HG03575 (cell line): ENCODE data around the gene HEXIM2.

Source experiments
- ATAC-seq: cut with Tn5 transposase; IDR thresholded peaks from one replicate; pipeline ENCODE4 v1.9.1; 2021; ENCODE audit not compliant: unreplicated experiment, insufficient number of reproducible peaks, low FRiP score; ENCODE audit errors: extremely low read depth

HEXIM2 gene

GRCh38 chr17:45139533-45139920 is 22.1 kb upstream of the HEXIM2 start:
- ATAC-seq, result no peak

DNA sequence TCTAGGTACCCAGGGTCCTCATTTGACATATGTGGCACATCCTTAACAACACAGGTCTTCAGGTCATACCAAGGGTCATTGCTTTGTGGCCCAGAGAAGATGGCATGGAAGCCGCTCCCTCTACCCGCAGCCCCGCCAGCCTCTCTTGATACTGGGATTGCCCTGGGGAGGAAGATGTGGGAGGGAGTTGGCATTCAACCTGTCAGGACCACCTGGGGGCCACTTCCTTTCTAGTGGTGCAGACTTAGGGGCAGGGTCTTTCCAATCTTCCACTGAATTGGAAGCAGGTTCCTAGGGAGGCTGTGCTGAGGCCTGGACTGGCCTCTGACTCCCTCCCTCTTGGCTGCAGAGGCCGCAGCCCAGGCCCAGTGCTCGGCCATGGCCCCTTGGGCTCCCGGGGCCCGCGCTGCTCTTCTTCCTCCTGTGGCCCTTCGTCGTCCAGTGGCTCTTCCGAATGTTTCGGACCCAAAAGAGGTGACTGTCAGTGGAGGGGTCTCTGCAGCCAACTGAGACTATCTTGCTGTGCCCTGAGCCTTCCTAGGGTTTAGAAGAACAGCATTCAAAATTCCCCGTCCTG is 18.5 kb upstream of the HEXIM2 start:
- no peak for ATAC-seq

DNA sequence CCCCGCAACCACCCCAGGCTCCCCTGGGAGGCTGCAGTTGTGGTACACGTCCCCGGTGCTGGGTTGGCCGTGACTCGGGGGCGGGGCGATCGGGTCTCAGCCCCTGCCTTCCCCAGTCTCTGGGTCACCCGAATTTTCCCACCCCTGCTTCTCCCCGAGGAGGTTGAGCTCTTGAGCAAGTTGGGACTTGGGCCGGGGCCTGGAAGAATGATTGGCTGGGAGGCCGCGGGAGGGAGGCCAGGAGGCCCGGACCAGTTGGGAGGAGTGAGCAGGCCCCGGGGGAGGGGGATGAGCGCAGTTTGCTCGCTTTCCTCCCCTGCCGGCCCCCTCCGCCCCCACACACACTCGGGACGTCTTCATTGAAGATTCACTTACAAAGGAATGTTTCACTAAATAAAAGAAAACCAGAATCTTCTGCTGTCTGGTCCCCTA is 17.9 kb upstream of the HEXIM2 start:
- ATAC-seq, result no peak

DNA sequence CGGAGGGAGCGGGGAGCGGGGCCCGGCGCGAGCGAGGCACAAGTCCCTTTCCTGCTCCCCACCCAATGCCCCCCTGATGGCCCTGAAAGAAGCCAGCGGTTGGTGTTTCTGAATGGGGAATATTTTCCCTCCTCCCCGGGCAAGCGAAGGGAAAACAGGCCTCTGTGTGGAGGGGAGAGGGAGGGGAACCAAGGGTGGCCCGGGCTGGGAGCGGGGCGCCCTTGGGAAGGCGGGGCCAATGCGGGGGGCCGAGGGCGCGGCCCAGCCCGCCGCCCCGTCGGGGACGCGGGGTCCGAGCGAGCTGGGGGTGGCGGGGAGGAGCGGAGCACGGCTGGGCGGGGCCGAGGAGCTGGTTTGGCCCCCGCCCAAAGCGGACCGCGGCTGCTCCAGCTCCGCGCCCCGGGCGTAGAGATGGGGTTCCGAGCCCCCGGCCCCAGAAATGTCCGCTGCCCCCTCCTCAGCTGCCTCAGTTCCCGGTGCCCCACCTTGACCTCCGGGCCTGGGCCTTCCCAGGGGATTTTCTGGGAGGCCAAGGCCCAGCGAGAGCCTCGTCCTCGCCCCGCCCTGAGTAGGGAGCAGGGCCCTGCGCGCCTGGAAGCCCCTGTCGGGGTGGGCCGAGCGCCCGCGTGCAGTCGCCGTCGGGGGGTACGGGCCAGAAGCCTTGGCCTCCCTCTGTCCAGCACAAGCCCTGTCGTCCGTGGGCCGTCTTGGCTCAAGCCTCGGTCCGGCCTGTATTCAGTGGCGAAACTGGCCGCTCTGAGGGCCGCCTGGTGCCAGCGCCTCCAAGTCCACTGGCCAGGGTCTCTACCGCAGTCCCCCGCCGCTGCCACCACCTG is 17.3 kb upstream of the HEXIM2 start:
- no peak for ATAC-seq

- no peak for ATAC-seq
These were observed 16.7 kb upstream of the HEXIM2 start for GRCh38 chr17:45145035-45145389.

DNA sequence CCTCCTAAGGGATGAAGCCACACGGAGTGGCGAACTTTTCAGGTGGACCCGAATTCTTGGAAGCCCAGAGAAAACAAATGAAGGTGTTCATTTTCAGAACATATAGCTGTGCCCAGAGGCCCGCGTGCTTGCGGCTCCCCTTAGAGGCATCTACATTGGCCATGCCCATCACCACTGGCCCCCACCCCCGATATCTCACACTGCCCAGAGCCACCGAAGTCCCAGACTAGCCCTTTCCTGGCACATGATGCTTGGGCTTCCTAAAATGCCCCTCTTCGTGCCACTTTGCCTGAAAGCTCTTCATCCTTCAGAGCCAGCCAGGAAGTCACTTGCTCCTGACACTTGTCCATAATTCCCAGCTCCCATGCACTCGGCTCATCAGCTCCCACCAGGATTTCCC is 15.5 kb upstream of the HEXIM2 start:
- no peak for ATAC-seq

DNA sequence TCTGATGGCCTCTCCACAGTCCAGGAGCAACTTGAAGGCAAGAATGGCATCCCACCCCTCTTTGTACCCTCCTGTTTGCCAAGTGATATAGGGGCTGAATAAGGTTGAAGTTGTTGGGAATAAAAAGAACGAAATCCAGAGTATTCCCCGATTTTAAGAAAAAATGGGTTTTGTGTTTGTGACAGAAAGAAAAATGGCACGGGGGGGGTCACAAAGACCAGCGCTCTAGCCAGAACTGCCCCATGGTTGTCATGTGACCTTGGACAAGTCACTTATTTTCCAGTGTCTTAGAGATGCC is 15.1 kb upstream of the HEXIM2 start:
- ATAC-seq, result no peak

- no peak for ATAC-seq
These were observed 14.6 kb upstream of the HEXIM2 start for GRCh38 chr17:45146890-45147580.

GRCh38 chr17:45147581-45148182 is 14.0 kb upstream of the HEXIM2 start:
- peak; percentile 5 for ATAC-seq

DNA sequence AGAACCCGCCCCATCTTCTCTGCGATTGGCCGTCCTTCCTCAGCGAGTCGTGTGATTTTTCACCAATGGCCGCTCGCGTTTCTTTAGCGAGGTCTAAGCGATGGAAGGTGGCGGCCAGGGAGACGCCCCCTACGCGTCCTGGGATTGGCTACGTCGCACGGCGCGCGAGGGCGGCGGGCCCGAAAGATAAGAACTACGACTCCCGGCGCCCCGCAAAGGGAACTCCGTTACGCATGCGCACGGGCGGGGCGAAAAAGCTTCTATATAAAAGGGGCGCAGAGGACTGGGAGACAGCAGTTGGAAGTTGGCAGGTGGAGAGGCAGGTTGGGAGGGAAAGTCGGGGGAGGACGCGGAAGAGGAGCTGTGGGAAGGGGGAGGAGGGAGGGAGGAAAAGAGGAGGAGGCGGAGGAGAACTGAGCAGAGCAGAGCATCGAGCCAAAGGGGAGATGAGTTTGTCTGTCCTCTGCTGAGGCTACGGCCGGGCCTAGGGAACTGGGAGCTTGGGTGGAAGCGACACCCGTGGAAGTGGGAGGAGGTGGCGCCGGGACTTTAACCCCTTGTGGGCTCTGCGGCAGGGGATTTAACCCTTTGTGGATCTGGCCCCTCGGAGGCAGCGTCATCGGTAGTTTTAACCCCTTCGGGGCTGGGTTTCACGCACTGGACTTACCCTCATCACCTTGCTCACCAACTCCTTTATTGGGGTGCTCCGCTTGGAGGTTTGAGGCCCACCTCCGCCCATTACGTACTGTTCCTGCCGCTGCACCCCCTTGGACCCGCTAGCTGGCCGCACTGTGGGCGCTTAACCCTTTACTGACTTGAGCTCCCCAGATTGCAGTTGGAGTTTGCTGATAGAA is 13.3 kb upstream of the HEXIM2 start, which contains the start of gene HEXIM1:
TSS of gene HEXIM1 (plus strand) at position 293 of the 854 bp plus-strand sequence. CDS start 716 bp downstream, outside the sequence.
- peak; percentile 22 for ATAC-seq

DNA sequence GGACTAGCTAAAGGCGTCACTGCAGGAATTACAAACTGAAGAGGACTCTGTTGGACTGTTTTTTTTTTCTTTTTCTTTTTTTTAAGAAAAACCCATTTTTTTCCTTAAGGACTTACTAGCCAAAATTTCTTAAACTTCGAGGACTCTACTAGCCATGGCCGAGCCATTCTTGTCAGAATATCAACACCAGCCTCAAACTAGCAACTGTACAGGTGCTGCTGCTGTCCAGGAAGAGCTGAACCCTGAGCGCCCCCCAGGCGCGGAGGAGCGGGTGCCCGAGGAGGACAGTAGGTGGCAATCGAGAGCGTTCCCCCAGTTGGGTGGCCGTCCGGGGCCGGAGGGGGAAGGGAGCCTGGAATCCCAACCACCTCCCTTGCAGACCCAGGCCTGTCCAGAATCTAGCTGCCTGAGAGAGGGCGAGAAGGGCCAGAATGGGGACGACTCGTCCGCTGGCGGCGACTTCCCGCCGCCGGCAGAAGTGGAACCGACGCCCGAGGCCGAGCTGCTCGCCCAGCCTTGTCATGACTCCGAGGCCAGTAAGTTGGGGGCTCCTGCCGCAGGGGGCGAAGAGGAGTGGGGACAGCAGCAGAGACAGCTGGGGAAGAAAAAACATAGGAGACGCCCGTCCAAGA is 12.5 kb upstream of the HEXIM2 start:
- ATAC-seq, result no peak

DNA sequence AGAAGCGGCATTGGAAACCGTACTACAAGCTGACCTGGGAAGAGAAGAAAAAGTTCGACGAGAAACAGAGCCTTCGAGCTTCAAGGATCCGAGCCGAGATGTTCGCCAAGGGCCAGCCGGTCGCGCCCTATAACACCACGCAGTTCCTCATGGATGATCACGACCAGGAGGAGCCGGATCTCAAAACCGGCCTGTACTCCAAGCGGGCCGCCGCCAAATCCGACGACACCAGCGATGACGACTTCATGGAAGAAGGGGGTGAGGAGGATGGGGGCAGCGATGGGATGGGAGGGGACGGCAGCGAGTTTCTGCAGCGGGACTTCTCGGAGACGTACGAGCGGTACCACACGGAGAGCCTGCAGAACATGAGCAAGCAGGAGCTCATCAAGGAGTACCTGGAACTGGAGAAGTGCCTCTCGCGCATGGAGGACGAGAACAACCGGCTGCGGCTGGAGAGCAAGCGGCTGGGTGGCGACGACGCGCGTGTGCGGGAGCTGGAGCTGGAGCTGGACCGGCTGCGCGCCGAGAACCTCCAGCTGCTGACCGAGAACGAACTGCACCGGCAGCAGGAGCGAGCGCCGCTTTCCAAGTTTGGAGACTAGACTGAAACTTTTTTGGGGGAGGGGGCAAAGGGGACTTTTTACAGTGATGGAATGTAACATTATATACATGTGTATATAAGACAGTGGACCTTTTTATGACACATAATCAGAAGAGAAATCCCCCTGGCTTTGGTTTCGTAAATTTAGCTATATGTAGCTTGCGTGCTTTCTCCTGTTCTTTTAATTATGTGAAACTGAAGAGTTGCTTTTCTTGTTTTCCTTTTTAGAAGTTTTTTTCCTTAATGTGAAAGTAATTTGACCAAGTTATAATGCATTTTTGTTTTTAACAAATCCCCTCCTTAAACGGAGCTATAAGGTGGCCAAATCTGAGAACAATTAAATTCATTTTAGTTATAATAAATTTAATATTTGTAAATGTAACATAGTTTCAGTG is 11.7 kb upstream of the HEXIM2 start:
- no peak for ATAC-seq

DNA sequence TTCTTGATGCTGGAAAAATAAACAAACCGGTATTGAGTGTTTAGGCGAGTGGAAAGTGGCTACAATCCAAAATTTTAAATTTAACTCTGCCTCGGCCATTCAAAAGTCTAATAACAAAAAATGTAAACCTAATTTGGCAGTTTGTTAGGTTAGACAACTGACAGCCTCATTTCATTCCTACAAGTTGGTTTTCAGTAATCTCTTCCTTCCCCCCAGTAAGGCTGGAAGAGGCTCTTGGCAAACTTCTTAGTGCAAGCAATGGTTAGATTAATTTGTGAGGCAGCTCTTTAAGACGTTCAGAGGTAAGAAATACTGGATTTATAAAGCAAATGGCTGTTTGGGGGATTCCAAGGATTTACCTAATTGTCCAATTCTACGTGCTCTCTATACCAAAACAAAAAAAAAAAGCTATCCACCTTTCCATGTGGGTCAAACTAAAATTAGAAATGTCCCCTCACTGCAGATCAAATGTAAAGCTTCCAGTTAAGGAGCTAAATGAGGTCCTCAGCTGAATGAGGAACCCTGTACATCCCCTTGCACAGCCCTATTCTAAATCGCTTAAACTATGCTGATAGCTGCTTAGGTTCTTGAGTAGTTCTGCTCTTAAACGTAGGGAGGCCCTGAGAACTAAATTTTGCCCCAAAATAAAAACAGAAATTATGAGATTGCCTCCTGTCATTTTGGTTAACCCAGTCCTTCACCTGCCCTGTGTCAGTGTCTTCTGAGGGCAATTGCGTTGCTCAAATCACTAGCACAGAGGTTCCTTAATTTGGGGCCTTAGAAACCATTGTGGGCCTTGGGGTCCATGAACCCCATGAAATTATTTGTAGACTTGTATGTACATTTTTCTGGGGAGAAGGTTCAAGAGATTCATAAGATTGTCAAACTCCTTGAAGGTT is 10.5 kb upstream of the HEXIM2 start:
- ATAC-seq, result no peak

DNA sequence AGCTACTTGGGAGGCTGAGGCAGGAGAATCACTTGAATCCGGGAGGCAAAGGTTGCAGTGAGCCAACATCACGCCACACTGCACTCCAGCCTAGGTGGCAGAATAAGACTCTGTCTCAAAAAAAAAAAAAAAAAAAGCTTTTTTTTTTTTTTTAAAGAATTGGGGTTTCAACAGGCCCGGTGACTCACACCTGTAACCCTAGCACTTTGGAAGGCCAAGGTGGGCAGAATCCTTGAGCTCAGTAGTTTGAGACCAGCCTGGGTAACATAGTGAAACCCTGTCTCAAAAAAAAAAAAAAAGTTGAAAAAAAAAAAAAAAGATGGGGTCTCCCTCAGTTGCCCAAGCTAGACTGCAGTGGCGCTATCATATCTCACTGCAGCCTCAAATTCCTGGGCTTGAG is 6.6 kb upstream of the HEXIM2 start:
- no peak for ATAC-seq

DNA sequence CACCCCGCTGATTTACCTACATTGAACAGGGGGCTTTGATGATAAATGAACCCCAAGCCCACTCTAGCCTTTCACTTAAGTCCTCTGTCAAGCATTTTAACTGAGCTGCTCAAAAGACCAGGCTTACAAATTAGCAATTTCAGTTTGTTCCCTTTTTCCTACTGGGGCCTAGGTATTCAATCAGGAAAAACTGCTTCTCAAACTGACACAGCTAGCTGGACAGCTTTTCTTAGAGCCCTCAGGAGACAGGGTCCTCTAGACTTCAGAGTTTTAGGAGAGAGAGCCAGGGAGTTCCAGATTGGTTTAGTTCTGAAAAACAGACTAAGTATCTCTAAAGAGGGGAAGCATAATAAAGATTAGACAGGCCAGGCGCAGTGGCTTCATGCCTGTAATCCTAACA is 6.2 kb upstream of the HEXIM2 start:
- no peak for ATAC-seq

DNA sequence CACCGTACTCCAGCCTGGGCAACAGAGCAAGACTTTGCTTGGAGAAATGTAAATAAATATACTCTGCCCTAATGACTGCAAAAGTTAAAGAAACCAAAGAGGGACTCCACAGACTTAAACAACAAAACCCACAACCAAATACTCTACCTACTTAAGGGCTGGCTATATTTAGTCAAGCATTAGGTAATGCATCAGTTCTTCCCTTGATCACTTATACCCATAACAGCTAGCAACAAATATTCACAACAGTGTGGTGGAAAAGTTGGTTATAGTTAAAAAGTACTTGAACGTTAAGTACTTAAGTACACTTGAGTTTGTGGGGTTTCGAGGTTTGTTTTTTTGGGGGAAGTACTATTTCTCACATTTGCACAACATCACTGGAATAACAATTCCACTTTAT is 5.4 kb upstream of the HEXIM2 start:
- no peak for ATAC-seq
